ENCODE data around the gene CRYBA1. TPM values are rescaled to one million over a fixed set of nuclear protein-coding genes. Genes with fewer than 3 reads are reported as not detected.

The CRYBA1 gene
- total RNA-seq, 2 donors from 2014 or later, result not detected

DNA sequence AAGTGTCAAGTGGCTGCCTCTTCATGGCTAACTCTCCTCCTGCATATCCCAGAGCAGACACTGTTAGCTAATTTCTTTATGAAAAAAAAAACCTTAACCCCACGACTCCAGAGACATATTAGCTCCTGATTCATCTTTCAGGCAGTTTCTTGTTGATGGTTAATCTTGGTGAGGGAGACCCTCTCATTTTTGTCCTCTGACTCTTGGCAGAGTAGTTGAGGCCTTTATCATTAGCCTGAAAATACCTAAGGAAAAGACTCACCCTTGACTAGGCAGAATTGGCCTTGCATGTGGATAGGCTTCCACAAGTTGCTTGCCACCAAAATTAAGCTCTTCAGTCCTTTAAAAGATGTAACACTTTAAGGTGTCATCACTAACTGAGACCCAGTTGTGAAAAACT lies 4.0 kb downstream of the CRYBA1 start:
- Histone ChIP-seq H3K27ac (no peak overlapping the region), H3K27me3 (replicated peaks; ENCODE audit: insufficient read depth) (no peaks in the 10 kb centered on the region), H3K36me3 (no peaks in the 10 kb centered on the region), H3K4me1 (replicated peaks) (no peaks in the 10 kb centered on the region), H3K9me3 (no peaks in the 10 kb centered on the region), H3K4me3 (no peak overlapping the region)
- no peak for DNase-seq (ENCODE audit: low spot score)
- TF ChIP-seq, protein P1, sequence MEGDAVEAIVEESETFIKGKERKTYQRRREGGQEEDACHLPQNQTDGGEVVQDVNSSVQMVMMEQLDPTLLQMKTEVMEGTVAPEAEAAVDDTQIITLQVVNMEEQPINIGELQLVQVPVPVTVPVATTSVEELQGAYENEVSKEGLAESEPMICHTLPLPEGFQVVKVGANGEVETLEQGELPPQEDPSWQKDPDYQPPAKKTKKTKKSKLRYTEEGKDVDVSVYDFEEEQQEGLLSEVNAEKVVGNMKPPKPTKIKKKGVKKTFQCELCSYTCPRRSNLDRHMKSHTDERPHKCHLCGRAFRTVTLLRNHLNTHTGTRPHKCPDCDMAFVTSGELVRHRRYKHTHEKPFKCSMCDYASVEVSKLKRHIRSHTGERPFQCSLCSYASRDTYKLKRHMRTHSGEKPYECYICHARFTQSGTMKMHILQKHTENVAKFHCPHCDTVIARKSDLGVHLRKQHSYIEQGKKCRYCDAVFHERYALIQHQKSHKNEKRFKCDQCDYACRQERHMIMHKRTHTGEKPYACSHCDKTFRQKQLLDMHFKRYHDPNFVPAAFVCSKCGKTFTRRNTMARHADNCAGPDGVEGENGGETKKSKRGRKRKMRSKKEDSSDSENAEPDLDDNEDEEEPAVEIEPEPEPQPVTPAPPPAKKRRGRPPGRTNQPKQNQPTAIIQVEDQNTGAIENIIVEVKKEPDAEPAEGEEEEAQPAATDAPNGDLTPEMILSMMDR (IDR thresholded peaks at IDR 0.05), result no peak
- TF ChIP-seq POLR2AphosphoS5 (IDR thresholded peaks at IDR 0.05) (no peak), POLR2A (IDR thresholded peaks at IDR 0.05) (no peak)
- intact Hi-C loops (cut with DNase I), result loop anchor here (5.0 kb wide), 1 partner anchor 42 kb away; the partner anchor contains the start of gene NUFIP2
- WGBS, result 86% methylated on average over 1 of the region's 1 CpG

DNA sequence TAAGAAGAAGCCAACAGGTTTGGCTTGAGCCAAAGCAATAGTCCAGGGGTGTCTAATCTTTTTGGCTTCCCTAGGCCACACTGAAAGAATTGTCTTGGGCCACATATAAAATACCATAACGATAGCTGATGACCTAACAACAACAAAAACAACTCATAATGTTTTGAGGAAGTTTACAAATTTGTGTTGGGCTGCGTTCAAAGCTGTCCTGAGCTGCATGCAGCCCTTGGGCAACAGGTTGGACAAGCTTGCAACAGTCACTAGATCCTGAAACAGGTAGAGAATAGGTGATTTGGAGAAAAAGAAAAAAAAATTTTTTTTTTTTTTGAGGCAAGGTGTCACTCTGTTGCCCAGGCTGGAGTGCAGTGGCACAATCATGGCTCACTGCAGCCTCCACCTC lies 4.5 kb downstream of the CRYBA1 start:
- intact Hi-C loops (cut with DNase I), result loop anchor here (5.0 kb wide), 1 partner anchor 41 kb away; the partner anchor contains the start of gene NUFIP2
- no peak overlapping the region for H3K27ac ChIP-seq
- WGBS, result 51% methylated on average over 2 of the region's 2 CpGs
- H3K36me3 ChIP-seq, result no peaks in the 10 kb centered on the region
- no peak for DNase-seq (ENCODE audit: low spot score)
- H3K9me3 ChIP-seq, result no peaks in the 10 kb centered on the region
- TF ChIP-seq POLR2AphosphoS5 (IDR thresholded peaks at IDR 0.05) (no peak), POLR2A (IDR thresholded peaks at IDR 0.05) (no peak)
- TF ChIP-seq, protein P1 (IDR thresholded peaks at IDR 0.05), result no peak
- H3K4me1 ChIP-seq (replicated peaks), result no peaks in the 10 kb centered on the region
- H3K27me3 ChIP-seq (replicated peaks; ENCODE audit: insufficient read depth), result no peaks in the 10 kb centered on the region
- H3K4me3 ChIP-seq, result no peak overlapping the region

DNA sequence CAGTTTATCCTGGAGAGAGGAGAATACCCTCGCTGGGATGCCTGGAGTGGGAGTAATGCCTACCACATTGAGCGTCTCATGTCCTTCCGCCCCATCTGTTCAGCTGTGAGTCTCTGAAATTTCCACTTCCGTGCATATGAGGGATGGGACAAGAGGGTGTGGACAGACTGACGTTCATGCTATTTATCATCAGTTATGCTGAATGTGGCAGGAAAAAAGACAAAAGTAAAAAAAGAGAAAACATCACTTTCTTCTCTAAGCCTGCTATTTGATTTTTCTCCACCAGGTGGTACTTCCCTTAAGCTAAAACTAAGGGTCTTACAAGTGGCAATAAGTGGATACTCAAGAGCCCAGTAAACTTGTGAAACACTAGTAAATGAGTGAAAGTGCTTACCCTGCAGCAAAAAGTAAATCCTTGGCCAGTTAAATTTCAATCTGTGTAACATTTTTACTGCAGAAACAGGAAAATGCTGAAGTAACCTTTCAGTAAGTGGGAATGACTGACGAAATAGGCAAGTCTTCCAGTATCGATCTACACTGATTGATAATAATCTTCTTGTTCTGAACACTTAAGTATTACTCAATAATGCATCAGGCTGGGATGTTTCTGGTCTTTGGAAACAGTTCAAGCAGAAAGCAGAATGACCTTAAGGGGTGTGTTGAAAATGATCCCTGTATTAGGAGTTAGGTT lies 5.6 kb downstream of the CRYBA1 start:
- no peaks in the 10 kb centered on the region for H3K4me1 ChIP-seq (replicated peaks)
- TF ChIP-seq POLR2A (IDR thresholded peaks at IDR 0.05), result no peak
- TF ChIP-seq, protein P1 (IDR thresholded peaks at IDR 0.05), result peak in 2 of 4 experiments; percentile 34
- TF ChIP-seq POLR2AphosphoS5 (IDR thresholded peaks at IDR 0.05), result no peak
- no peak overlapping the region for H3K27ac ChIP-seq
- no peaks in the 10 kb centered on the region for H3K9me3 ChIP-seq
- intact Hi-C loops (cut with DNase I), result loop anchor here (5.0 kb wide), 1 partner anchor 40 kb away; the partner anchor contains the start of gene NUFIP2
- no peaks in the 10 kb centered on the region for H3K27me3 ChIP-seq (replicated peaks; ENCODE audit: insufficient read depth)
- 68% methylated on average over 7 of the region's 7 CpGs for WGBS
- no peak overlapping the region for H3K4me3 ChIP-seq
- no peaks in the 10 kb centered on the region for H3K36me3 ChIP-seq
- no peak for DNase-seq (ENCODE audit: low spot score)

DNA sequence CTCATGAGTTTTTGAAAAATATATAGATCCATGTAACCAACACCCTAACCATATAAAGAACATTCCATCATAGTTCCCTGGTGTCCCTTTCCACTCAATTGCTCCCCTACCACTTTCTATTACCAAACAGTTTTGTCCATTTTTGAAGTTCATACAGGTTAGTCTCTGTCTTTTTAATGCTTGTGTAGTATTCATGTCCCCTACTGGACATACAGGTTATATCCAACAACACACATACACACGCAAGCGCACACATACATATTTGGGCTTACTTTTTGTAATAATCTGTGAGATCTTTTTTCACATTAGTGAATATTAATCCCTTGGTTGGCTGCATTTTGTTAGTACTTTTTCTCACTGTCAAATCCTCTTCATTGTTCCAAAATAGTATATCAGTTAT lies 6.4 kb downstream of the CRYBA1 start:
- Histone ChIP-seq H3K9me3 (no peaks in the 10 kb centered on the region), H3K36me3 (no peaks in the 10 kb centered on the region), H3K27ac (no peak overlapping the region), H3K4me3 (no peak overlapping the region), H3K4me1 (replicated peaks) (peaks cover under 1% of the 10 kb centered on the region), H3K27me3 (replicated peaks; ENCODE audit: insufficient read depth) (no peaks in the 10 kb centered on the region)
- WGBS, result 94% methylated on average over 2 of the region's 2 CpGs
- no peak for DNase-seq (ENCODE audit: low spot score)
- TF ChIP-seq POLR2AphosphoS5 (IDR thresholded peaks at IDR 0.05), result no peak
- TF ChIP-seq, protein P1 (IDR thresholded peaks at IDR 0.05), result no peak
- no peak for TF ChIP-seq POLR2A (IDR thresholded peaks at IDR 0.05)
- intact Hi-C loops (cut with DNase I), result loop anchor here (5.0 kb wide), 1 partner anchor 39 kb away; the partner anchor contains the start of gene NUFIP2
